ENCODE data around the gene IYD.

The IYD gene, protein sequence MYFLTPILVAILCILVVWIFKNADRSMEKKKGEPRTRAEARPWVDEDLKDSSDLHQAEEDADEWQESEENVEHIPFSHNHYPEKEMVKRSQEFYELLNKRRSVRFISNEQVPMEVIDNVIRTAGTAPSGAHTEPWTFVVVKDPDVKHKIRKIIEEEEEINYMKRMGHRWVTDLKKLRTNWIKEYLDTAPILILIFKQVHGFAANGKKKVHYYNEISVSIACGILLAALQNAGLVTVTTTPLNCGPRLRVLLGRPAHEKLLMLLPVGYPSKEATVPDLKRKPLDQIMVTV

DNA sequence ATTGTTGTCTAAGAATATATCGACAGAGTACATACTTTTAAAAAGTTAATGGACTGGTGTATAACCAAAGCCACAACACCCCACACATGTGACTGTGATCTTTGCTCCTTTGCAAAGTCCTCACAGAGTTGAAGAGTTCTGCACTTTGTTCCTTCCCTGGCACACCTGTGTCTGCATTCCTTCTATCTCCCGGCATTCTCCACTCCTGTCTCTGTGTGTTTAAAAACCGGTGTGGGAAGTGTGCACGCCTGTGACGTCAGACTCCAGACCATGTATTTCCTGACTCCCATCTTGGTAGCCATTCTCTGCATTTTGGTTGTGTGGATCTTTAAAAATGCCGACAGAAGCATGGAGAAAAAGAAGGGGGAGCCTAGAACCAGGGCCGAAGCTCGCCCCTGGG is at the start of gene IYD:
Gene IYD (plus strand): TSS at position 251 of the 400 bp plus-strand sequence. CDS start 20 bp downstream, at position 271.
- no peak within 1 kb of the TSS for H3K9ac ChIP-seq (ENCODE audit: low read length)

DNA sequence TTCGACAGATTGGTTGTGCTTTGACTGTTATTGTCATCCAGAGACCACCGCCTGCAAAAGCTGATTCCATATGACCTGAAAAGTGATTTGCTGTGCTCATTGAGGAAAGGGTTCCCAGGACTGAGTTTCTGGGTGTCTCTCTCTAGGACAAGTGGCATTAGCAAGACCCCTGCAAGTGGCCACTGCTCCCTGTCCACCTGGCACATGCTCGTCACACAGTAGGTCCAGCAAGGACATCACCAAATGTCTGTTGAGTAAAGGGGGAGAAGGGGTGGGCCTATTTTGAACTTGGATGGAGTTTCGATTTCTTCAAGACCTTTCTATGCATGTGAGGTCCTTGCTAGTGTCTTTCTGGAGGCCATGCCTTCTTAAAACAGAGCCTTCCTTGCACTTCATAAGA is 48.9 kb upstream of the IYD start:
- Histone ChIP-seq H3K27ac (ENCODE audit: low read depth, low read length) (no peak overlapping the region), H3K4me1 (ENCODE audit: control insufficient read depth, insufficient read depth, low read length) (no peaks in the 10 kb centered on the region), H3K9ac (ENCODE audit: low read length) (no peak overlapping the region), H3K4me3 (ENCODE audit: low read length) (no peak overlapping the region), H3K27me3 (ENCODE audit: control insufficient read depth, insufficient read depth, low read length) (no peaks in the 10 kb centered on the region), H3K36me3 (ENCODE audit: control insufficient read depth, insufficient read depth, low read length) (no peaks in the 10 kb centered on the region)

More for the DNA sequence above, at the start of gene IYD:
- Histone ChIP-seq H3K4me3 (ENCODE audit: low read length) (no peak within 1 kb of the TSS), H3K36me3 (ENCODE audit: control insufficient read depth, insufficient read depth, low read length) (no peaks in the 10 kb centered on the region), H3K27me3 (ENCODE audit: control insufficient read depth, insufficient read depth, low read length) (no peaks in the 10 kb centered on the region), H3K4me1 (ENCODE audit: control insufficient read depth, insufficient read depth, low read length) (no peaks in the 10 kb centered on the region), H3K27ac (ENCODE audit: low read depth, low read length) (no peak within 1 kb of the TSS)

DNA sequence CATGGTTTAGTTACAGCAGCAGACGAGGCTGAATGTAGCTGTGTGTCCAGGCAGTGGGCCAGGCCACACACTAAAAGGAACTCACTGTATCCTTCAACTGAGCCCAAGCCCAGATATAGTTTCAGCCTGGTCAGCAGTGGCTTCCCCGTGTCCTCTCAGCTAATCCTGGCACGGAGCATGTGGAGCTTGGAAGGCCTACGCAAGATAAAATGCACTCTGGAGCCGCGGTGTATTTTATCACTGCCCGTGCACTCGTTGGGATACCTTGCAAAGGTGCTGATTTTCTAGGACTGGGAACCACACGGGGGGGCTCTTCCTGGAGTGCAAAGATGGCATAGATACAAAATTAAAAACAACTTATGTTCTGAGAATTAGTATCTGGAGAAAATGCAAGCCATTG is 48.4 kb upstream of the IYD start:
- Histone ChIP-seq H3K4me3 (ENCODE audit: low read length) (no peak overlapping the region), H3K27me3 (ENCODE audit: control insufficient read depth, insufficient read depth, low read length) (no peaks in the 10 kb centered on the region), H3K4me1 (ENCODE audit: control insufficient read depth, insufficient read depth, low read length) (no peaks in the 10 kb centered on the region), H3K36me3 (ENCODE audit: control insufficient read depth, insufficient read depth, low read length) (no peaks in the 10 kb centered on the region), H3K9ac (ENCODE audit: low read length) (no peak overlapping the region), H3K27ac (ENCODE audit: low read depth, low read length) (no peak overlapping the region)

DNA sequence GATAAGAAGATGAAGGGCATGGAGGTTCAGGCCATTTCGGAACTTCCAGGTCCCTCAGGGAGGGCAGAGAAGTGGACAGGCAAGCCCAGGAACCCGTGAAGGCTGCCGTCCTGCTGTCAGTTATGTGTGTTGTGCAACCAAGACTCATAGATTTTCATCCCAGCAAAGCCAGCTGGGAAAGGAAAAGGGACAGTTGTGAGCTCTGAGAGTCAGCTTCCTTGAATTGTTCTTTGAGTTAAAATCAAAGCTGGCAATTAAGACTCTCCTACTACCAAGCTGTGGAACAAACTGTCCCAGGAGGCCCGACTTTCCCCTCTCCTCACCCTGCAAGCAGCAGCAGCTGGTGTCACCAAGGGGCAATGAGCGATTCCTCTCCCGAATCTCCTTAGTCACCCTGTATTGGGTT is 46.3 kb upstream of the IYD start:
- H3K4me1 ChIP-seq (ENCODE audit: control insufficient read depth, insufficient read depth, low read length), result no peaks in the 10 kb centered on the region
- no peak overlapping the region for H3K27ac ChIP-seq (ENCODE audit: low read depth, low read length)
- no peaks in the 10 kb centered on the region for H3K36me3 ChIP-seq (ENCODE audit: control insufficient read depth, insufficient read depth, low read length)
- H3K4me3 ChIP-seq (ENCODE audit: low read length), result no peak overlapping the region
- no peak overlapping the region for H3K9ac ChIP-seq (ENCODE audit: low read length)
- no peaks in the 10 kb centered on the region for H3K27me3 ChIP-seq (ENCODE audit: control insufficient read depth, insufficient read depth, low read length)

DNA sequence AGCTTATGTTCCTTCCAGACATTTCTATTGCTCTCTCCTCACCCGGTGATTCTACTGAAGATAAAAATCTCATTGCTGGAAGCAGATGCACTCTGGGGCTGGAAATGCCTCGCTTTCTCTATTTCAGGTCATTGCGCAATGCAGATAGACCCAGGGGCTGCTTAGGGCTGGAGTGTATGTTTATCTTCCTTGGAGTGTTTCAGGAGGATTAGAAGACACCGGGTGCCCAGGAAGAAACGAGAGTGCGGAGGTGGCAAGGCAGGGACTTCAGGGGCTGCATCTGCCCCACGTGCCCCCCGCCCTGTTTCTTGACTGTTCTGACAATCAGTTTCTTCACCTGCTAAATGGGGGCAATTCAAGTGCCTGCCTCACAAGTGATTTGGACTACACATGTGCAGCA is 45.6 kb upstream of the IYD start:
- no peak overlapping the region for H3K9ac ChIP-seq (ENCODE audit: low read length)
- no peaks in the 10 kb centered on the region for H3K27me3 ChIP-seq (ENCODE audit: control insufficient read depth, insufficient read depth, low read length)
- no peaks in the 10 kb centered on the region for H3K36me3 ChIP-seq (ENCODE audit: control insufficient read depth, insufficient read depth, low read length)
- H3K4me3 ChIP-seq (ENCODE audit: low read length), result no peak overlapping the region
- H3K27ac ChIP-seq (ENCODE audit: low read depth, low read length), result no peak overlapping the region
- H3K4me1 ChIP-seq (ENCODE audit: control insufficient read depth, insufficient read depth, low read length), result no peaks in the 10 kb centered on the region

DNA sequence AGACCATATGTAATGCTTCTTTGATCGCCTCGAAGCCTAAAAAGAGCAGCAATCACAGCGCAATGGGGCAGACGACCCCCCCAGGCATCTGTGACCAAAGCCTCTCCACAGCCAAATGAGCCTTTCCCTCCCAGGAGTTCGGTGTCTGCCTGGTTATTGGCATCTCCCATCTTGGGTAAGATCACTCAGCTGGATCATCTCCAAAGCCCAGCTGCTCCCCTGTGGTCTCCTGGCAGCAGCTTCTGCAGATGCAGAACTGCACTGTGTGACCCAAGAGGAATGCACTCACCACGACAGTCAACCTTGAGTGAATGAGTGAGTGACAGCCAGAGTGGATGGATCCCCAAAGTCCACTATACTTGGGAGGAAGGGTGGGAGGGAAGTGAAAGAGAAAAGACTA is 44.8 kb upstream of the IYD start:
- Histone ChIP-seq H3K4me1 (ENCODE audit: control insufficient read depth, insufficient read depth, low read length) (no peaks in the 10 kb centered on the region), H3K27me3 (ENCODE audit: control insufficient read depth, insufficient read depth, low read length) (no peaks in the 10 kb centered on the region), H3K4me3 (ENCODE audit: low read length) (no peak overlapping the region), H3K27ac (ENCODE audit: low read depth, low read length) (no peak overlapping the region), H3K36me3 (ENCODE audit: control insufficient read depth, insufficient read depth, low read length) (no peaks in the 10 kb centered on the region), H3K9ac (ENCODE audit: low read length) (no peak overlapping the region)

DNA sequence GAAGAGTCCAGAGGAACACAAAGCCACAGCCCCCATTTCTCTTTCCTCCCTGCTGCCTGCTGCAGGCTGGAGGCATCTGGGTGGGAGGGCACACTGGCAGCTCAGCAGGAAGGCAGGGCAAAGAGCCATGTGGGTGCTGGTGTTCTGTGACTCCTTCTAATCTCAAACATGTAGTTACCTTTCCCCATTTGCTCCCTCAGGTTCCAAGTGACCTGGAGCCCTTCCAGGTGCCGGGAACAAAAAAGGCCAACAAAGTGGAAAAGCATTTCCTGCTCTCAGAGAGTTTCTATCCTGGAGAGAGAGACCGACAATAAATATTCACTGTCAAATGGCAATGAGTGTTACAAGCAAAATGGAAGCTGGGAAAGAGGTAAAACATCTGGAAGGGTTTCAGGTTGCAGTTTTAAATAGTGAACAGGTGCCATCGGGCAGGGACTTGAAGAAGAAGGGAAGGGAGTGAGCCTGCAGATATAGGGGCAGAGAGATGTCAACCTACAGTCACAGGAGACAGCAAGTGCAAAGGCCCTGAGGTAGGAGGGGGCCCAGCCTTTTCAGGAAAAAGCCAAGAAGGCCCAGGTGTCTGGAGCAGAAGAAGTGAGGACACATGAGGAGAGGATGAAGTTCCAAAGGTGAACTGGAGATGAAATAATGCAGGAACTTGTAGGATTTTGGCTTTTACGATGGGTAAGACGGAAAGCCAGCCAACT is 43.6 kb upstream of the IYD start:
- H3K4me1 ChIP-seq (ENCODE audit: control insufficient read depth, insufficient read depth, low read length), result no peaks in the 10 kb centered on the region
- H3K36me3 ChIP-seq (ENCODE audit: control insufficient read depth, insufficient read depth, low read length), result no peaks in the 10 kb centered on the region

DNA sequence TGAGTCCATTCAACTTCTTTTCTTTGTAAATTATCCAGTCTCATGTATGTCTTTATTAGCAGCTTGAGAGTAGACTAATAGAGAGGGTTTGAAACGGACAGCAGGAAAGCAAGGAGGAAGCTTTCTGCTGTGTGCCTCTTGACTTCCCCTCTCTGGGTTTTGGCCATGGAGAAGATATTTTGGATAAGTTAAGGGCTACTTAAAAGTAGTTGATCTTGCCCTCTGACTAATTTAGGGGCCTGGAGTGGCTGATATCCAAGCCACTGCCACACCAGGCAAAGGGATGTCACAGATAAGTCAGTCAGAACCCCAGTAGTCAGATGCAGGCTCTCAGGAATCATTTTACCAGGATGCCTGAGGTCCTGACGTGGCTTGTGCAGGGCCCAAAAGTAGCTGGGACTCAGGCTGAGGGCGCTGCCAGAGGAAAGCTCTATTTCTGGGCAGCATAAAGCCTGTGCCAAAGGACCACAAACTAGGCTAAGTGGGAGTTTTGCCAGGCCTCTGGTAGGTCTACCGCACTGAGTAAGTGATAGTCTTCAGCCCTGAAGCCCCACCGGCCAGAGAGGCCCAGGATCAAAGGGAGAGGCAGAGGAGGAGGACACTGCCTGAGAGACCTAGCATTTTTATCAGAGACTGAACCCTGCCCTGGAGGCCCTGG is 41.6 kb upstream of the IYD start:
- H3K9ac ChIP-seq (ENCODE audit: low read length), result no peak overlapping the region
- no peaks in the 10 kb centered on the region for H3K27me3 ChIP-seq (ENCODE audit: control insufficient read depth, insufficient read depth, low read length)
- no peaks in the 10 kb centered on the region for H3K36me3 ChIP-seq (ENCODE audit: control insufficient read depth, insufficient read depth, low read length)
- H3K4me1 ChIP-seq (ENCODE audit: control insufficient read depth, insufficient read depth, low read length), result no peaks in the 10 kb centered on the region
- no peak overlapping the region for H3K4me3 ChIP-seq (ENCODE audit: low read length)
- H3K27ac ChIP-seq (ENCODE audit: low read depth, low read length), result no peak overlapping the region

More for the DNA sequence above, 43.6 kb upstream of the IYD start:
- no peaks in the 10 kb centered on the region for H3K27me3 ChIP-seq (ENCODE audit: control insufficient read depth, insufficient read depth, low read length)
- no peak overlapping the region for H3K4me3 ChIP-seq (ENCODE audit: low read length)
- no peak overlapping the region for H3K9ac ChIP-seq (ENCODE audit: low read length)
- no peak overlapping the region for H3K27ac ChIP-seq (ENCODE audit: low read depth, low read length)

DNA sequence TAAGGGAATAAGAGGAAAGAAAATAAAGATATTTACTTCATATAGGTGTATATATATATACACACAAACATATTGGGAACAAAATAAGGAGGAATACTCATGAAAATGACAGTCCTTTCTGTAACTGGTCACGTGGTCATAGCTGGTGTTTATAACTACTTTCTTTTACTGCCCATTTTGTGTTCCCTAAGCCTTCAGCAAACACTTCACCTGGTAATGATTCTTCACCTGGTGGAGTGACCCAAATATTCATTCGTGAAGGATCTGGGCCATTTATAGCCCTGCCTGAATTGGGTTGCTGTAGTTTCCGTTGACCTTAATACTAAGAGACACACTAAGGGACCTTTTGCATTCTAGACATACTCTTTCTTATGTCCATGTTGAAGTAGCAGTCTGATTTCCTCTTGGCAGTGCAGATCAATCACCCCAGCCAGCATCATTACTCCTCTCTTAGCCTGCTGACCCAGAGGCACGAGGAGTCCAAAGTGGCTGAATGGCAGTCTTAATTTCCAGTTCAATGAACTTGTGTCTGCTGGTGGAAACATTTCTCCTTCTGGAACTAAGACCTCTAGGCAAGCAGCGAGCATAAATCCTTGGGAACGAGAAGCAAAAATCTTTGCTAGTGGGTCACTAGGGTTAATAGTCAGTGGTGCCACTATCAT is 39.9 kb upstream of the IYD start:
- Histone ChIP-seq H3K27me3 (ENCODE audit: control insufficient read depth, insufficient read depth, low read length) (no peaks in the 10 kb centered on the region), H3K4me1 (ENCODE audit: control insufficient read depth, insufficient read depth, low read length) (no peaks in the 10 kb centered on the region), H3K4me3 (ENCODE audit: low read length) (no peak overlapping the region), H3K9ac (ENCODE audit: low read length) (no peak overlapping the region), H3K36me3 (ENCODE audit: control insufficient read depth, insufficient read depth, low read length) (no peaks in the 10 kb centered on the region), H3K27ac (ENCODE audit: low read depth, low read length) (no peak overlapping the region)

DNA sequence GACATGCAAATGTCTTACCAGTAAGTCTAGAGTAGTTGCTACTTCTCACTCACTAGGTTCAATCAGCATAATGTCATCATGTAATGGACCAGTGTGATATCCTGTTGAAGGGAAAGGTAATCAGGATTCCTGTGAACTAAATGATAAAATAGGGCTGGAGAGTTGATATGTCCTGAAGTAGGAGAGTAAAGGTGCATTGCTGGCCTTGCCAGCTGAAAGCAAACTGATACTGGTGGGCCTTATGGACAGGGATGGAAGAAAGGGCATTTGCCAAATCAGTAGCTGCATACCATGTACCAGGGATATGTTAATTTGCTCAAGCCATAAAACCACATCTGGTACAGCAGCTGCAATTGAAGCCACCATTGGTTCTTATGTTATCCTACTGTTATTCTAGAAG is 37.5 kb upstream of the IYD start:
- Histone ChIP-seq H3K9ac (ENCODE audit: low read length) (no peak overlapping the region), H3K36me3 (ENCODE audit: control insufficient read depth, insufficient read depth, low read length) (no peaks in the 10 kb centered on the region), H3K27me3 (ENCODE audit: control insufficient read depth, insufficient read depth, low read length) (no peaks in the 10 kb centered on the region), H3K4me3 (ENCODE audit: low read length) (no peak overlapping the region), H3K4me1 (ENCODE audit: control insufficient read depth, insufficient read depth, low read length) (no peaks in the 10 kb centered on the region), H3K27ac (ENCODE audit: low read depth, low read length) (no peak overlapping the region)

DNA sequence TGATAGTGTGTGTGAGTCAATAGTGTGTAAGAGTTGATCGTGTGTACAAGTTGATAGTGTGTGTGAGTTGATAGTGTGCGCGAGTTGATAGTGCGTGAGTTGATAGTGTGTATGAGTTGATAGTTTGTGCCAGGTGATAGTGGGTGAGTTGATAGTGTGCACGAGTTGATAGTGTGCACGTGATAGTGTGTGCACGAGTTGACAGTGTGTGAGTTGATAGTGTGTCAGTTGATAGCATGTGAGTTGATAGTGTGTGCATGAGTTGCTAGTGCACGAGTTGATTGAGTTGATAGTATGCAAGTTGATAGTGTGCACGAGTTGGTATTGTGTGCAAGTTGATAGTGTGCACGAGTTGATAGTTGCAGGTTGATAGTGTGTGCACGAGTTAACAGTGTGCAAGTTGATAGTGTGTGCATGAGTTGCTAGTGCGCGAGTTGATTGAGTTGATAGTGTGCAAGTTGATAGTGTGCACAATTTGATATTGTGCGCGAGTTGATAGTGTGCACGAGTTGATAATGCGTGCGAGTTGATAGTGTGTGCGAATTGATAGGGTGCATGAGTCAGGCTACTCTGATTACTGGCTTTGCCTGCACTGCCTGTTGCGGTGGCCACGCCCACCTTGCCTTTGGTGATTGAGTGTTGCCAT is 35.8 kb upstream of the IYD start:
- no peak overlapping the region for H3K4me3 ChIP-seq (ENCODE audit: low read length)
- no peaks in the 10 kb centered on the region for H3K27me3 ChIP-seq (ENCODE audit: control insufficient read depth, insufficient read depth, low read length)
- no peaks in the 10 kb centered on the region for H3K36me3 ChIP-seq (ENCODE audit: control insufficient read depth, insufficient read depth, low read length)
- no peak overlapping the region for H3K27ac ChIP-seq (ENCODE audit: low read depth, low read length)
- no peak overlapping the region for H3K9ac ChIP-seq (ENCODE audit: low read length)
- no peaks in the 10 kb centered on the region for H3K4me1 ChIP-seq (ENCODE audit: control insufficient read depth, insufficient read depth, low read length)

DNA sequence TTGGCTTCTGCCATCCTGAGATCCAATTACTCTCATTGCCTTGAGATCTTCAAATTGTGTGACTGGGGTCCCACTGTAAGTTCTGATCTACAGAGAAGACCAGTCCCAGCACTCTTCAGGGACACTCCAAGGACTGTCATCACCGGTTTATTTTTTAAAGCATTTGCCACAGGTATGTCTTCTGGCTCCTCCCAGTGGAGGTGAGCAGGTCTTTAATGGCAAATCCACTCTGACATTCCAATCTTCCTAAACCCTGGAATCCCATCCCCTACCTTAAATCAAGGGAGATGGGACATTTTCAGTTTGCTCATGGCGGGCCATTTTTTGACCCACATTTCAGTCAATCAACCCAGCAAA is 35.2 kb upstream of the IYD start:
- H3K36me3 ChIP-seq (ENCODE audit: control insufficient read depth, insufficient read depth, low read length), result no peaks in the 10 kb centered on the region
- no peaks in the 10 kb centered on the region for H3K27me3 ChIP-seq (ENCODE audit: control insufficient read depth, insufficient read depth, low read length)
- H3K4me1 ChIP-seq (ENCODE audit: control insufficient read depth, insufficient read depth, low read length), result no peaks in the 10 kb centered on the region
- H3K9ac ChIP-seq (ENCODE audit: low read length), result no peak overlapping the region
- H3K27ac ChIP-seq (ENCODE audit: low read depth, low read length), result no peak overlapping the region
- no peak overlapping the region for H3K4me3 ChIP-seq (ENCODE audit: low read length)
